Uterus (tissue), 4 donors: ENCODE measurements around the gene GSK3A. TPM values are rescaled to one million over a fixed set of nuclear protein-coding genes. Genes with fewer than 3 reads are reported as not detected.

ENCODE experiments used
- DNase-seq, 2 donors: peaks; one replicate each; pipeline ENCODE4 v3.0.0-alpha.2; 2019 to 2020
- H3K27ac ChIP-seq, 2 donors: fragments of 200-600 bp; sonication (generic); 1 replicate in 1 of 2; 2 replicates in 1 of 2; pipeline ENCODE4 v1.5.1; 2016 to 2018
- H3K27me3 ChIP-seq, 2 donors: fragments of 200-600 bp; sonication (generic); one replicate each; pipeline ENCODE4 v1.5.1; 2018 to 2019; ENCODE audit warnings: control low read depth in 1 of 2
- H3K36me3 ChIP-seq, 2 donors: fragments of 200-600 bp; sonication (generic); one replicate each; pipeline ENCODE4 v1.5.1; 2019; ENCODE audit warnings: control low read depth in 1 of 2
- H3K4me1 ChIP-seq, 2 donors: fragments of 200-600 bp; sonication (generic); one replicate each; pipeline ENCODE4 v1.5.1; 2018 to 2019; ENCODE audit warnings: control low read depth in 1 of 2
- H3K4me3 ChIP-seq, 2 donors: fragments of 200-600 bp; sonication (generic); 1 replicate in 1 of 2; 2 replicates in 1 of 2; pipeline ENCODE4 v1.5.1; 2018 to 2019; ENCODE audit warnings: mild to moderate bottlenecking in 1 of 2
- H3K9me3 ChIP-seq, 2 donors: fragments of 200-600 bp; sonication (generic); one replicate each; pipeline ENCODE4 v1.5.1; 2019; ENCODE audit warnings: control low read depth in 1 of 2
- CTCF ChIP-seq, 4 experiments: fragments of 200-600 bp in 2 of 4; fragments of 450-650 bp in 2 of 4; sonication (generic) in 2 of 4; IDR thresholded peaks; one replicate each; pipeline ENCODE4 v1.5.1; 2016 to 2019; ENCODE audit warnings: antibody characterized with exemption in 4 of 4, mild to moderate bottlenecking in 2 of 4, moderate library complexity in 1 of 4
- POLR2A ChIP-seq, 2 donors: fragments of 450-650 bp; IDR thresholded peaks; one replicate each; pipeline ENCODE4 v1.6.1; 2016; ENCODE audit warnings: antibody characterized with exemption in 2 of 2, mild to moderate bottlenecking in 1 of 2, moderate library complexity in 1 of 2
- intact Hi-C: fragments of 100-400 bp; cut with DNase I; formaldehyde crosslinking; loops from one replicate; pipeline ENCODE4 v1.15.1; 2023; ENCODE audit warnings: low total_unique reads
- total RNA-seq, 4 donors: library from RNA; depleted of rRNA in 3 of 4; stranded (reverse); fragments of >200 nt in 3 of 4; gene quantifications; one replicate each; pipeline versions ENCODE4 v1.1.0 to v1.2.4, GENCODE V29; 2014 to 2023
- donor health status: DM: yes; HTN: yes; CAD: no.

GSK3A gene
- total RNA-seq, 4 donors from 2014 or later = 3.5 to 44.3 (median 34.4) TPM

- no peak overlapping the region for H3K27ac ChIP-seq
- intact Hi-C loops = loop anchor here (5.0 kb wide), 1 partner anchor 42 kb away; no protein-coding TSS in a partner anchor
- H3K4me1 ChIP-seq = peaks cover 0 to 22% of the 10 kb centered on the region in 2 donors
- no peaks in the 10 kb centered on the region for H3K27me3 ChIP-seq
- H3K4me3 ChIP-seq = no peak overlapping the region
- no peaks in the 10 kb centered on the region for H3K36me3 ChIP-seq
- TF ChIP-seq CTCF (IDR thresholded peaks at IDR 0.05) = no peak
- no peak for TF ChIP-seq POLR2A (IDR thresholded peaks at IDR 0.05)
- DNase-seq = no peak
- no peaks in the 10 kb centered on the region for H3K9me3 ChIP-seq
Measured at GRCh38 chr19:42289556-42290041, 47.2 kb upstream of the GSK3A start.

- H3K27ac ChIP-seq = no peak overlapping the region
- H3K27me3 ChIP-seq = no peaks in the 10 kb centered on the region
- intact Hi-C loops = no loop called here
- TF ChIP-seq CTCF (IDR thresholded peaks at IDR 0.05) = no peak
- no peak for TF ChIP-seq POLR2A (IDR thresholded peaks at IDR 0.05)
- H3K4me3 ChIP-seq = no peak overlapping the region
- DNase-seq = no peak
- H3K9me3 ChIP-seq = no peaks in the 10 kb centered on the region
- no peaks in the 10 kb centered on the region for H3K36me3 ChIP-seq
- H3K4me1 ChIP-seq = peaks cover 0 to 23% of the 10 kb centered on the region in 2 donors
Measured at GRCh38 chr19:42288881-42289555, 46.6 kb upstream of the GSK3A start.

- Histone ChIP-seq H3K27ac (no peak overlapping the region), H3K9me3 (no peaks in the 10 kb centered on the region), H3K4me3 (no peak overlapping the region), H3K4me1 (peaks cover 0 to 23% of the 10 kb centered on the region in 2 donors), H3K27me3 (no peaks in the 10 kb centered on the region), H3K36me3 (no peaks in the 10 kb centered on the region)
- TF ChIP-seq CTCF (IDR thresholded peaks at IDR 0.05) (no peak), POLR2A (IDR thresholded peaks at IDR 0.05) (no peak)
- DNase-seq = no peak
- intact Hi-C loops = no loop called here
Measured at GRCh38 chr19:42288387-42288786, 46.0 kb upstream of the GSK3A start.

GRCh38 chr19:42287827-42288107 lies 45.4 kb upstream of the GSK3A start:
- no peak overlapping the region for H3K27ac ChIP-seq
- peaks cover 3 to 28% of the 10 kb centered on the region in 2 donors for H3K4me1 ChIP-seq
- no peaks in the 10 kb centered on the region for H3K27me3 ChIP-seq
- H3K9me3 ChIP-seq = no peaks in the 10 kb centered on the region
- no peaks in the 10 kb centered on the region for H3K36me3 ChIP-seq
- intact Hi-C loops = no loop called here
- no peak for DNase-seq
- H3K4me3 ChIP-seq = no peak overlapping the region
- TF ChIP-seq CTCF (IDR thresholded peaks at IDR 0.05) = no peak
- no peak for TF ChIP-seq POLR2A (IDR thresholded peaks at IDR 0.05)

GRCh38 chr19:42287017-42287826 lies 44.8 kb upstream of the GSK3A start:
- no peak for TF ChIP-seq CTCF (IDR thresholded peaks at IDR 0.05)
- no peak for TF ChIP-seq POLR2A (IDR thresholded peaks at IDR 0.05)
- Histone ChIP-seq H3K36me3 (no peaks in the 10 kb centered on the region), H3K27ac (peak overlapping the region; percentile 91 to 97), H3K27me3 (no peaks in the 10 kb centered on the region), H3K4me3 (no peak overlapping the region), H3K9me3 (no peaks in the 10 kb centered on the region), H3K4me1 (peaks cover 6 to 32% of the 10 kb centered on the region in 2 donors)
- intact Hi-C loops = no loop called here
- no peak for DNase-seq
